Measurements from ENCODE around the gene SELENOK.
"Not testable (repeated sequence)": the region's sequence is repeated elsewhere in the genome, so short reads cannot be mapped to it uniquely, and the experiment has no call there.

Gene SELENOK

GRCh38 chr3:53936347-53936746, 44.7 kb upstream of the SELENOK start:
- in situ Hi-C loops (cut with HindIII; ENCODE audit: low sequenced_read_pairs) = no loop called here
- H3K4me3 ChIP-seq (ENCODE audit: low read depth, low read length) = no peak overlapping the region
- no peak for TF ChIP-seq CTCF (IDR thresholded peaks at IDR 0.05; ENCODE audit: low read depth, low read length)
- no peak for DNase-seq (ENCODE audit: low read depth, low spot score)

GRCh38 chr3:53935283-53935901, 43.7 kb upstream of the SELENOK start:
- no peak for TF ChIP-seq CTCF (IDR thresholded peaks at IDR 0.05; ENCODE audit: low read depth, low read length)
- in situ Hi-C loops (cut with HindIII; ENCODE audit: low sequenced_read_pairs) = no loop called here
- DNase-seq (ENCODE audit: low read depth, low spot score) = no peak
- H3K4me3 ChIP-seq (ENCODE audit: low read depth, low read length) = no peak overlapping the region

GRCh38 chr3:53927208-53927872, 35.7 kb upstream of the SELENOK start:
- DNase-seq (ENCODE audit: low read depth, low spot score); H3K4me3 ChIP-seq (ENCODE audit: low read depth, low read length); in situ Hi-C loops (cut with HindIII; ENCODE audit: low sequenced_read_pairs): not testable (repeated sequence)

GRCh38 chr3:53921296-53921695, 29.6 kb upstream of the SELENOK start:
- peak; percentile 31 for TF ChIP-seq CTCF (IDR thresholded peaks at IDR 0.05; ENCODE audit: low read depth, low read length)
- in situ Hi-C loops (cut with HindIII; ENCODE audit: low sequenced_read_pairs) = no loop called here
- no peak overlapping the region for H3K4me3 ChIP-seq (ENCODE audit: low read depth, low read length)
- no peak for DNase-seq (ENCODE audit: low read depth, low spot score)

- in situ Hi-C loops (cut with HindIII; ENCODE audit: low sequenced_read_pairs) = no loop called here
- no peak overlapping the region for H3K4me3 ChIP-seq (ENCODE audit: low read depth, low read length)
- TF ChIP-seq CTCF (IDR thresholded peaks at IDR 0.05; ENCODE audit: low read depth, low read length) = no peak
- DNase-seq (ENCODE audit: low read depth, low spot score) = no peak
These were observed 28.1 kb upstream of the SELENOK start for GRCh38 chr3:53919741-53920140.

GRCh38 chr3:53913401-53913800, 21.7 kb upstream of the SELENOK start:
- in situ Hi-C loops (cut with HindIII; ENCODE audit: low sequenced_read_pairs) = no loop called here
- DNase-seq (ENCODE audit: low read depth, low spot score) = no peak
- TF ChIP-seq CTCF (IDR thresholded peaks at IDR 0.05; ENCODE audit: low read depth, low read length) = no peak
- H3K4me3 ChIP-seq (ENCODE audit: low read depth, low read length) = no peak overlapping the region

- in situ Hi-C loops (cut with HindIII; ENCODE audit: low sequenced_read_pairs) = no loop called here
- TF ChIP-seq CTCF (IDR thresholded peaks at IDR 0.05; ENCODE audit: low read depth, low read length) = no peak
- H3K4me3 ChIP-seq (ENCODE audit: low read depth, low read length) = no peak overlapping the region
- DNase-seq (ENCODE audit: low read depth, low spot score) = no peak
These were observed 11.1 kb upstream of the SELENOK start for GRCh38 chr3:53902711-53903110.

Data from astrocyte of the spinal cord (primary cell).